OCI-LY3 (cell line): ENCODE results near the gene NPHP1.

Experiments used
- EZH2phosphoT487 ChIP-seq: fragments of 200-600 bp; shearing (Covaris generic); IDR thresholded peaks from 2 replicates; pipeline ENCODE4 v1.6.1; 2018; ENCODE audit warnings: antibody characterized with exemption, mixed run types, low read depth
- TF ChIP-seq, protein P1 (sequence below): fragments of 200-600, 300-600 bp; sonication (generic); IDR thresholded peaks from 2 replicates; pipeline ENCODE4 v1.5.1; 2014; ENCODE audit warnings: antibody characterized with exemption, low read length, low read depth

DNA sequence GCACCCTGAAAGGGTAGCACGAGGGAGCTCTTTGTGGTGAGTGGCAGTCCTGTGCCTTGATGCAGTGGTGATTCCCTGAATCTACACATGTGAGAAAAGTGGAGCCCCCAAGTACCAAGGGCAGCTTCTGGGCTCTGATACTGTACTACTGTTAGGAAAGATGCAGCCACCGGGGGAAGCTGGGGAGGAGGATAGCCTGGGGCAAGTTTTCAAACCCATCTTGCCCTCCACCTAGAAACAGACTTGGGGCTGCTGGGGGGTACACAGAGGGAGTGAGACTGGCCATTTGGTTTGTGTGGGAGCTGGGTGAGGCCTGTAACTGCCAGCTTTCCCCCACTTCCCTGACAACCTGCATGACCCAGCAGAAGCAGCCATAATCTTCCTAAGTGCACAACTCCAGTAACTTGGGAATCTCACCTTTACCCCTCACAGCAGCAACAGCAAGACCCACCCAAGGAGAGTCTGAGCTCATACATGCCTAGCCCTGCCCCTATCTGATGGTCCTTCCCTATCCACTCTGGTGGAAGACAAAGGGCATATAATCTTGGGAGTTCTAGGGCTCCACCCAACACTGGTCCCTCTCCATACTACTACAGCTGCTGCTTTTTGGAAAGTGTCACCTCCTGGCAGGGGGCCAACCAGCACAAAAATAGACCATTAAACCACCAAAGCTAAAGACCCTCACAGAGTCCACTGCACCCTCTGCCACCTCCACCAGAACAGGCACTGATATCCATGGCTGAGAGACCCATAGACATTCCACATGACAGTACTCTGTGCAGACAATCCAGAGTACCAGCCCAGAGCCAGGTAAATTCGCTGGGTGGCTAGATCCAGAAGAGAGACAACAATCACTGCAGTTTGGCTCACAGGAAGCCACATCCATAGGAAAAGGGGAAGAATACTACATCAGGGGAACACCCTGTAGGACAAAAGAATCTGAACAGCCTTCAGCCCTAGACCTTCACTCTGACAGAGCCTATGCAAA, 97.4 kb downstream of the NPHP1 start:
- TF ChIP-seq, protein P1, sequence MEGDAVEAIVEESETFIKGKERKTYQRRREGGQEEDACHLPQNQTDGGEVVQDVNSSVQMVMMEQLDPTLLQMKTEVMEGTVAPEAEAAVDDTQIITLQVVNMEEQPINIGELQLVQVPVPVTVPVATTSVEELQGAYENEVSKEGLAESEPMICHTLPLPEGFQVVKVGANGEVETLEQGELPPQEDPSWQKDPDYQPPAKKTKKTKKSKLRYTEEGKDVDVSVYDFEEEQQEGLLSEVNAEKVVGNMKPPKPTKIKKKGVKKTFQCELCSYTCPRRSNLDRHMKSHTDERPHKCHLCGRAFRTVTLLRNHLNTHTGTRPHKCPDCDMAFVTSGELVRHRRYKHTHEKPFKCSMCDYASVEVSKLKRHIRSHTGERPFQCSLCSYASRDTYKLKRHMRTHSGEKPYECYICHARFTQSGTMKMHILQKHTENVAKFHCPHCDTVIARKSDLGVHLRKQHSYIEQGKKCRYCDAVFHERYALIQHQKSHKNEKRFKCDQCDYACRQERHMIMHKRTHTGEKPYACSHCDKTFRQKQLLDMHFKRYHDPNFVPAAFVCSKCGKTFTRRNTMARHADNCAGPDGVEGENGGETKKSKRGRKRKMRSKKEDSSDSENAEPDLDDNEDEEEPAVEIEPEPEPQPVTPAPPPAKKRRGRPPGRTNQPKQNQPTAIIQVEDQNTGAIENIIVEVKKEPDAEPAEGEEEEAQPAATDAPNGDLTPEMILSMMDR = no peak
- no peak for TF ChIP-seq EZH2phosphoT487
